ENCODE data around the gene HOXD4.

HOXD4 gene

DNA sequence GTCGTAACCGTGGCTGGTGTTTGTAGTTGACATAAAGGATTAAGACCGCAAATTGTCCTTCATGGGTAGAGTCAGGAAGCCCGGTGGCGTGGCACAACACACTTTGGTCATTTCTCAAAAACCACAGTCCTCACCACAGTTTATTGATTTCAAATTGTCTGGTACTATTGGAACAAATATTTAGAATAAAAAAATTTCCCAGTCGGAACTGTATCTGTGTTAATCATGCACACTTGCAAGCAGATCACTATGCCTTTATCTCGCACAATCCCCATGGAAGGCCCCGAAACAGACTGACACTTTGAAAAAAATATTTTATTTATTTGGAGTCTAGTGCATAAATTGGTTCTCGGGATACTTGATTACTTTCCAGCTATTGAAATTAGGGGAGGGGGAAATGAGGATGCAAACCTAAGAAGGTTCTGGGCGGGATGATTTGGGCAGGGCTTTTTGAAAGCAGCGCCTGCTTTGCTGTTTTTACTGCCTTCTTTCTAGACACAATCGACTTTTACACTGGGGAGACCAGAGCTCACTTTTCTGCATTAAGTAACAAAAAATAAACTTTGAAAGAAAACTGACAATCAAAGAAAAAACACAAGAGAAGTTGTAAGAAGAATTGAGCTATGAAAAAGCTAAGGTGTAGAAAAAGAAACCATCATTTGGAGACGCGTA, 21.7 kb downstream of the HOXD4 start:
- no peak for DNase-seq

DNA sequence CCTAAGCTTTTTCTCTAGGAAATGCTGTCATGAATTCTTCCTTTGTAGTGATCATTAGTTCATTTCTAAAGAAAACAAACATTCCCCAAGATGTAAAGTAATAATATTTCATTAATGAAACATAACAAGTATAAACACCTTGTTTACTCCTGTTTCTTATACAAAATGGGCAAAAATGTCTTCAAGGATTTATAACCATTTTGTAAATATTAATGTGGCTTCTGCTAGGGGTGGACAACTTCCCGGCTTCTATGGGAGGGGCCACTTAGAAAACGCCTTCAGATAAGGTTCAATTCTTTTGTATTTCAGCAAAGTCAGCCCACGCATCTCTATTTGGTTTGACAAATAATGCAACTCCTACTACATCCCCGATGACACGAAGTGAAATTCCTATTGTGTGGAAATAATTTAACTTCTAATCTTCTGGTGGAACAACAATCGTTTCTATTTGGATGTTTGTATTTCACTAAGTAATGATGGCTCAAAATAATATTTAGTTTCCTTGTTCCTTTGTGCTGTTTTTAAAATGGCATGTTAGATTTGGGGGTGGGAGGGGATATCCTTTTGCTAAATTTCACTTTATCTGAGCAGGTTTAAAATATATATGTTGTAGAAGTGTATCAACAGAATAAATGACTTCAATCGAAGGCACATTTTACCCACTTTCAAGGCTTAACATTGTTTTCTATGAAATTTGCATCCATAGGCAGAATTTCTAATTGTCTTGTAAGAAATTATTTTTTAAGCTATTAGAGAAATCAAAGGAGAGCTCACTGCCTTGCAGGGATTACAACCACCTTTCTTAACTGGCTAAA, 22.4 kb downstream of the HOXD4 start:
- DNase-seq = no peak

DNA sequence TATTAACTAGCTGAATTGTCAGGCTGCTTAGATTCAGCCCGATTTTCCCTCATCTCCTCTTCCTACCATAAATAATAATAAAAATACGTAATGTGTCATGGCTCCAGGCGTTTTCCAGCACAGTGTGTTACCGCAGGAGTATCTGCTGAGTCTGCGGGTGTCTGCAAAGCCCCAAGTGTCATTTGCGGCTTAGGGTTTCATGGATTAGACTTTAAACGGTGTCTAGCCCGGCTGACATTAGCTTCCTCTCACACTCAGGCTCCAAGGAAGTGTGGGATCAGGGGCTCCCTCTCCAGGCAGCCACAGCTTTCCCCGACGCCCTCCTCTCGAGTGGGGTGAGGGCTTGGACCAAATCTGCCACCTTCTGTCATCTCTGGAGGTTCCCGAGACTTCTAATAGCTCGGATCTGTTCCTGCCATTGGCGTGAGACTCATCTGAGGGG, 23.1 kb downstream of the HOXD4 start:
- no peak for DNase-seq

DNA sequence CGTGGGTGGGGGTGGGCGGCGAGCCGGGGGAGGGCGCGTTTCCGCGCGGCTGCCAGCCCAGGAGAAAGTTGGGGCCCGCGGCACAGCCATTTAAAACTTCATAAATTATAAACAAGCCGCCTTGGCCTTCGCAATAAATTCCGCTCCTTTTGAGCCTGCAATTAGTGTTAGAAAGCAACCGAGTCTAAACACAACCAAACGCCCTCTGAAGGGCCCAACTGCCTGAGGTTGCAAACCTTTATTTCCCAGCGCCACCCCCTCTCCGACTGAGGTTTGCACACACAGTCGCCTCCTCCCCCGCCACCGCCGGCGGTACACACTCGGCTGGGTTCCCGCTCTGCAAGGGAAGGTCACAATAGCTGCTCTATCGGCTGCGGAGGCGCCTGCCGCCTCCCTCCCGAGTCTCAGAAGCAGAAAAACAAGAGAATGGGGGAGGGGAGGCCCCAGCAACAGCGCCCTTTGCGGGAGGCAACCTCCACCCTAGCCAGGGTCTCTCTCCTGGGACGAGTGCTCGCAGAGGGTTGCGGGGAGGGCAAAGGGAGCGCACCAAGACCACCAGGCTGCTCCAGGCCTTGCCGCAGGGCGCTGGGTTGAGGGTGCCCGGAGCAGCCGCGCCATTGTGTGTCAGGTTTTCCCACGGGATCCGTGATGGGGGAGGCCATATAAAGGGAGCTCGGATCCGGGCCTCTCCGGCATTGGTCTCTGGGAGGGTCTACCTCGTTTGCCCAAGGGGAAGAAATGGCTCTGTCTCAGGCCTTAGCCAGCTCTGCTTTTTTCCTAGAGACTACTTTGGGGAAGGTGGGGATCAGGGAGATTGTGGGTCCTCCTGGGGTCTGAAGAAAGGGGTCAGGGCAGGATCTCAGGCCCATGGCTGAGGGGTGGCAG, 23.7 kb downstream of the HOXD4 start:
- DNase-seq = no peak

DNA sequence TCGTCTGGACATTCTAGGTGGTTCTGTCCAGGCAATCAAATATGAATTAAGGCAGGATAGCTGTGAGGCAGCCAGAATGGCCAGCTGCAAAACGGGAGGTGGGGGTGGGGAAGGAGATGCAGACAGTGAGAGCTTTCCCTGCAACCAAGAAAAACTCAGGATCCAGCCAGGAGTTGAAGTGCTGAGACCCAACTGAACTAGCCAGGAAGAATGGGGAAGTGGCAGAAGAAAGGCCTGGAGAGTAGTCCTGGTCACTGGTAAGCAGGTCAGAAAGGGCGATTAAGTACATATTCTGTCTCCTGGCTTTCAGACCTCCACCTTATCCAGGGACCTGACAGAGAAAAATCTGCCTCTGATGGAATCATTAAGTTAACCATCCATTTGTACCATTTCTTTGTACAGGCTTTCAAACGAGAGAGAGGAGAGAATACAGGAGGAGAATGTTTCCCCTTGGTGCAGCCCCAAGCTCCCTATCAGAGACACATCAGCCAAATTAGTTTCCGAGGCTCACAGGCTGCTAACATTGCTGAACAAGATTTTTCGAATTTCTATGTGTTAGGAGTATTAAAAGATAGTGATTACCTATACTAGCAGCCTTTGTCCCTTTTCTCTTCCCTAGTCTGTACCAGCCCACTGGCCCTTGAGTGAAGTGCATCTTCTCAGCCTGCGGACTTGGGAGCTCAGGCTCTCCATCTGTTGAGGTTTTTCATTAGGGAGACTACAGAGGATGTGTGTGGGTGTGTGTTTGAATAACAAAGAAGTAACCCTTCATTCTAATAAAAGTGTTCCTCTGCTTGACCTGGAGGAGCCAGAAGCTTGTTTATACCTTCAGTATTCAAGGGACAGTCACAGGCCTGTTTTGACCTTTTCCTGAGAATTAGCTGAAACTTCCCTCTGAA, 24.6 kb downstream of the HOXD4 start:
- no peak for DNase-seq

DNA sequence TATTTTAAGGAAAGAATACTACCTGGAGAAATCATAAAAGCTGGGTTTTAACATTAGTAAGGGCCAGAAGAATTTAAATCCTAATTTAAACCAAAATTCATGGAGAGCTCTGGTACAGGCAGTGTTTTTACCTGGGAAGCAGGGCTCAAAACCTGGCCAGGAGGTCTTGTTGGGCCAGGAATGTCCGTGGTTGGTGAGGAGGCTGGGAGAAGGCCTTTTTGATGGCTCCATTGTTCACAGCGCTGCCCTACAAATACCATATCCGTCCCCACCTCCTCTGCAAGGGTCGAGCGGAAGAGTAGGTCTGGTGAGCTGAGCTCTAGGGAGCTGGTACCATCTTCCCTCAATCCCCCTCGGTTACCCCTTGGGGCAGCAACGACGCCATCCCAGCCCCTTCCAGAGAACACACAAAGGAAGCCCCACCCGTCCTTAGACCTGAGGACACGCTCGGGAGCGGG, 26.3 kb downstream of the HOXD4 start:
- DNase-seq = no peak

DNA sequence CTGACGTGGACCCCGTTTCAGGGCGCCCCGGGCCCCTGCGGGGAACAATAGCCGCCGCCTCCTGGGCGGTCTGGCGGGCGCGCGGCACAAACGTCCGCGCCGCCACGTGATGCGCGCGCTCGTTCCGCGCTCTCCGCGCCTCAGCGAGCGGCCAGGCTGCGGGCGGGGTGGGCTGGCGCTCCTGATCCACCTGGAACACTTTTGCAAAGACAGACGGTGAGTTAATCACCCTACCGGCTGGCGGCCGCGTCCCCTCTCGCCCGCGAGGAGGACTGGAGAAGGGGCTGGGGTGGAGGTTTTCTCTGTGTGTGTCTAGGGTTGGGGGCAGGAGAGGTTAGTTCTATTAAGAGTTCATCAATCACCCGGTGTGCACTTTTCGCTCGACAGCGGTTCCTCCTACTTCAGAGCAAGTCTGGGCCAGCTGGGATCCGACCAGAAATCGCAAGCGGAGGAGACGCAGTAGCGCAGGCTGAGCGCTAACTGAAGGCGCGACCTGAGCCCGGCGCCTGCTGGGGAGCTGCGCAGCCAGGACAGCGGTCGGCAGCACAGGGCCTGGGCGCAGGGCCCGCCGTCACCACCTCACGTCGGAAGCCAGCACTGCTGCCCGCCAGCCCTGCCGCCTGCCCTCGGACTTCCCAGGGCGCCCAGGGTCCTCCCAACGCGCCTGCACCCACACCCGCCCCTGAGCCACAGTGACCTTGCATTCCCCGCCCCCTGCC, 26.8 kb downstream of the HOXD4 start:
- DNase-seq = no peak

DNA sequence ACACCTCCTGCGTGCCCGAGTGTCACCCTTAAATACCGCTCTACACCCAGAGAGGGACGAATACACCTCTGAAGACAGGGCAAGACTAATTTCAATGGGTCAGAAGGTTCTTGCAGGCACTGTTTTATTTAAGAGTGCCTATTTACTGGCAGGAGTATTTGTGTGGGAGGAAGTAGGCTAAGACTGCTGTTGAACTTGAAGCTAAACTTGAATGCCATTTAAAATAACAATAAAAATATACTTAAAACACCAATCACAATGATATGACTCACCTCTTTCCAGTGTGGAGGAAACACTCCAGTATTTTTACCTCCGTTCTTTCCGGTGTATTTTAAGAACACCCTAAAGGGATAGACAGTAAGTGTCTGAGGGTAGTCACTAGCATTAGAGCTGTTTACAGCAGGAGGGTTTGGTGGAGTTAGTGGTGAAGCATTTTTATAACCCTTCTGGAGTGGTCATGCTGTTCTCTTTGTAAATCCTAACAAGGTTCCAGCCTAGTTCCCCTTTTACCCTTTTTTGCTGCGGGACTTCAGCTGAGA, 27.5 kb downstream of the HOXD4 start:
- no peak for DNase-seq

DNA sequence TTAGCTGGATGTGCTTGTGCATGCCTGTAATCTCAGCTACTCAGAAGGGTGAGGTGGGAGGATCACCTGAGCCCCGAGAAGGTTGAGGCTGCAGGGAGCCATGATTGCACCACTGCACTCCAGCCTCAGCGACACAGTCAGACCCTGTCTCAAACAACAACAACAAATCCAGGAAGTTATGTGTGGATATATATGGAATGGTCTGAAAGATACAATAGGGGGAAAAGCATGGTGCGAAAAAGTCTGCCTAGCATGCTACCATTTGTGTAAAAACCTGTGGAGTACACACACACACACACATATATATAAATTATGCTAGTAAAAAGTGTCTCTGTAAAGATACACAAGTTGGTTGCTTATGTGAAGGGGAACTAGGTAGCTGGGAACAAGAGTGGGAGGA, 30.2 kb downstream of the HOXD4 start:
- no peak for DNase-seq

DNA sequence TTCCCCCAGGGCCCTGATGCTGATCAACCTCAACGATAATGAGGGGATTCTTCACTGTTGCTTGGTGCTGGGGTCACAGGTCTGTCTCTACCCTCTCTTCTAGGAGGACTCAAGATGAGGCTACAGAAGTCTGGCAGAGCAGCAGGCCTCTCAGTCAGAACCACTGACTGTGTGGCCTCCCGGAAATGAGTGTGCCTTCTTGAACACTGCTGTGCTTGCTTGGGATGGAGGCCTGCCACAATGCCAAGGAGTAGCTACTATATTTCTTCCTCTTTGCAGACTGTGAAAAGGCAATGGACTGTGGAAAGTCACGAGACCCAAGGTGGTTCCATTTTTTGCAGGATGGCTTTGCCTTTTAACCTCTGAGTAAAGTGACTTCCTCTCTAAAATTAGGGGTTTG, 31.3 kb downstream of the HOXD4 start:
- no peak for DNase-seq

DNA sequence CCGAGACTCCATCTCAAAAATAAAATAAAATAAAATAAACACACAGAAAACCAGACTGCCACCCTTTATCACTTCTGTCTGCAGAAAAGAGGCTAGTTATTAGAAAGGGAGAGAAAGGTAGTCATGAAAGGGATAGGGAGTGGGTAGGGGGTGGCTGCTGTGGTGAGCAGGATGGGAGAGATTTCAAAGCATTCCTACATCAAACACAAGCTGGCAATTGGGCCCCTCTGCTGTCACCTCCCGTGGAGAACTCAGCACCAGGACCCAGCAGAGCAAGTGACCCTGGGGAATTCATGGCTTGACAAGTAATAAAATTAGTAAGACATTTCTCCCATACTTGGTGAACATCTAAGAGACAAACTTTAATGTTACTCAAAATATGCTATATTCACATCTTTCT, 33.4 kb downstream of the HOXD4 start:
- no peak for DNase-seq

DNA sequence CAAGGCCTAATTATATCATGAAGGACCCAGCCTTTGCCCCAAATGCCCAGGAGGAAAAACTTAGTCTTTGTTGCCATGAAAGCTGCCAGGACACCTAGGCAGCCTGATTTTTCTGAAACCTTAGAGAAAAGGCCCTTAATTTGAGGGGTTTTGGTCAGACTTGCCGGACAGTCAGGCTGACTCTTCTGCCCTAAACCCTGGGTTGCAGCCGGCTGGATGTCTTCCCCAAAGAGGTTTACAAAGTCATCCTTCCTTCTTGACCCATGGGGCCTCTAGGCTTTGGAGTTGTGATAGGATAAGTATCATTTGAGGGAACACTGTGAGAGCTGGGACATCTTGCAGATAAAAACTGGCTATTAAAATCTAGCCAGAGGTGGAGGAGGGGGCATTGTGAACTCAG, 34.7 kb downstream of the HOXD4 start:
- no peak for DNase-seq

DNA sequence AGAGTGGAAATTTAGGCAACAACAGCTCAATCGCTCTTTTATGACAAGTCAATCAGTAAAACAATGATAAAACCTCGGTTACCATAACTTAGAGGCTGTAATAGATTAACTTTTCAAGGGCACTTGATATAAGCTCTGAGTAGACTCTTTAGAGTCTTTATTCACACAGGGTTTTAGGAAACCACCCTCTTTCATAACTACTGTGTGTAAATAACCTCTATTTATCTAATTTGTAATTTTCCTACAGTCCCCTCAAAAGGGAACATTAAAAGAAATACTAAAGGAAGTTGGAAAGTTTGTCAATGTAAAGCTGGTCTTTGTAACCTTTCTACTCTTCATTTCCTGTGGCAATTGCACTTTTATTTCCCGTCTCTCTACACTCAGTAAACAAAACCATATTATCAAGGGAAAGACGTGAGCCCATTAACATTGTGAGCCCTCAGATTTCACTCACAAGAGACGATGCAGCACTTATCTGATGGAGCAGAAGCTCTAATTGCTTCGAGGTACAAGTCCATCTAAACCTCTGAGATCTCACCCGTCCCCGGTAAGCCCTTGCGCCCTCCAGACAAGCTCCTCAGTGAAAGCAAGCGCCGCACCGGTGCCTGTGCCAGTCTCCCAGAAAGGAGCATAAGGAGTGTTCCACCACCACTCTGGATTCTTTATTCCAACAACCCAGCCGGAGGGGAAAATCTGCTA, 36.0 kb downstream of the HOXD4 start:
- DNase-seq = no peak

DNA sequence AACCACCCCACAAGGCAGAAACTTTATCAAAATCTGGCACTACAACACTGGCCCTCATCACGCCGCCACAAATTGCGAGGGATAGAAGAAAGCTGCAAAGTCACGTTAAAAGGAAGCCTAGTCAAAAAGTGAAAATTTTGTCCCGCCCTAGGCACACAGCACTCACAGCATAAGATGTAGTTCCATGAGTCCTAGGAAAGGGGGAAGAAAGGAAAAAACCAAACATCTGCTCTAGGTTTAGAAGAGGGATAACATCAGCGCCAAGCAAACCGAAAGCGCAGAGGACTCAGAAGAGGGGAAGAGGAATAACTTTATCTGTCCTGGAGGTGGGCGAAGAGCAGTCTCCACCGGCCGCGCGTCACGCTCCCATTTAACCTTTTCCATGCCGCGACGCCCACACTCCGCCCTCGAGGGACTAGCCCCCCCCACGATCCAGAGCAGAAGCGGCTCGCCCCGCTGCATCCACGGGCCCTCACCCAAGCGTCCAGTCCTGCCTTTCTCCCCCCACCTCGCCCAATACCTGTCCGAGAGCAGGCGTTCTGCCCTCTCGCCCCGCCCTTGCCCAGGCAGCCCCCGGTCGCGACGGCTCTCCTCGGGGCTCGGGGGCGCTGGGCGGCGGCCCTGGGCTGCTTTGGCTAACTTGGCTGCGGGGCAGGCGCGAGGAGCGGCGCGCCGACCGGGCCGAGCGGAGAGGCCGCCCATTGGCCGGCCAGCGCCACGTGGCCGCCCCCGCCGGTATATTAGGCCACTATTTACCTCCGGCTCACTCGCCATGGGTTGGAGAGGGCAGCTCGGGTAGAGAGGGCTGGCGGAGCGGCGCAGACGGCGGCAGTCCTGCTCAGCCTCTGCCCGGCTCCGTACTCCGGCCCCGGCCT, 36.8 kb downstream of the HOXD4 start, which contains the start of gene HOXD1:
TSS of gene HOXD1 (plus strand) at position 770 of the 875 bp plus-strand sequence. CDS start 134 bp downstream, outside the sequence.
- DNase-seq = no peak

DNA sequence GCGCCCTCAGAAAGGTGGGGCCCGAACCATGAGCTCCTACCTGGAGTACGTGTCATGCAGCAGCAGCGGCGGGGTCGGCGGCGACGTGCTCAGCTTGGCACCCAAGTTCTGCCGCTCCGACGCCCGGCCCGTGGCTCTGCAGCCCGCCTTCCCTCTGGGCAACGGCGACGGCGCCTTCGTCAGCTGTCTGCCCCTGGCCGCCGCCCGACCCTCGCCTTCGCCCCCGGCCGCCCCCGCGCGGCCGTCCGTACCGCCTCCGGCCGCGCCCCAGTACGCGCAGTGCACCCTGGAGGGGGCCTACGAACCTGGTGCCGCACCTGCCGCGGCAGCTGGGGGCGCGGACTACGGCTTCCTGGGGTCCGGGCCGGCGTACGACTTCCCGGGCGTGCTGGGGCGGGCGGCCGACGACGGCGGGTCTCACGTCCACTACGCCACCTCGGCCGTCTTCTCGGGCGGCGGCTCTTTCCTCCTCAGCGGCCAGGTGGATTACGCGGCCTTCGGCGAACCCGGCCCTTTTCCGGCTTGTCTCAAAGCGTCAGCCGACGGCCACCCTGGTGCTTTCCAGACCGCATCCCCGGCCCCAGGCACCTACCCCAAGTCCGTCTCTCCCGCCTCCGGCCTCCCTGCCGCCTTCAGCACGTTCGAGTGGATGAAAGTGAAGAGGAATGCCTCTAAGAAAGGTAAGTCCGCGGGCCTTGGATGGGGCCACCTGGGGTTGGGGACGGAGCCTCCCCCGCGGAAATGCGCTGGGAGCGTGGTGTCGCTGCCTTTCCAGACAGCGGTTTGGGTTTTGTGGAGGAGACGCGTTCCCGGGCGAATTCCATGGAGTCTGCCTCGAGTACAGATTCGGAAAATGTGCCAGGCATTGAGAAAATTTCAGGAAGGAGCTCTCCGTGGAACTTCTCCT, 37.7 kb downstream of the HOXD4 start:
- no peak for DNase-seq

DNA sequence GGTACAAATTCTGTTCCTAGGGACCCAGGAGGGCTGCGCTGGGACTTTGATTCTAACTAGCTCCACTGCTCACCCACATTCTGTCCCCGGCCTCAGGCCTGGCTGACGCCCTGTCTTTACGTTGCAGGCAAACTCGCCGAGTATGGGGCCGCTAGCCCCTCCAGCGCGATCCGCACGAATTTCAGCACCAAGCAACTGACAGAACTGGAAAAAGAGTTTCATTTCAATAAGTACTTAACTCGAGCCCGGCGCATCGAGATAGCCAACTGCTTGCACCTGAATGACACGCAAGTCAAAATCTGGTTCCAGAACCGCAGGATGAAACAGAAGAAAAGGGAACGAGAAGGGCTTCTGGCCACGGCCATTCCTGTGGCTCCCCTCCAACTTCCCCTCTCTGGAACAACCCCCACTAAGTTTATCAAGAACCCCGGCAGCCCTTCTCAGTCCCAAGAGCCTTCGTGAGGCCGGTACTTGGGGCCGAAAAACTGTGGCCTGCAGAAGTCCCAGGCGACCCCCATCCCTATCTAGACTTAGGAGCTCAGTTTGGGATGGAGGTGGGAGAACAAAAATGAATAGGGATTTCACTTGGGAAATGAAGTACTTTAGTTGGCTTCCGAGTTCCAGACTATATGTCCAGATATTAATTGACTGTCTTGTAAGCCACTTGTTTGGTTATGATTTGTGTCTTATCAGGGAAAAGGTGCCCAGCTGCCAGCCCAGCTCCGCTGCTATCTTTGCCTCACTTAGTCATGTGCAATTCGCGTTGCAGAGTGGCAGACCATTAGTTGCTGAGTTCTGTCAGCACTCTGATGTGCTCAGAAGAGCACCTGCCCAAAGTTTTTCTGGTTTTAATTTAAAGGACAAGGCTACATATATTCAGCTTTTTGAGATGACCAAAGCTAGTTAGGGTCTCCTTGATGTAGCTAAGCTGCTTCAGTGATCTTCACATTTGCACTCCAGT, 38.6 kb downstream of the HOXD4 start:
- DNase-seq = no peak

DNA sequence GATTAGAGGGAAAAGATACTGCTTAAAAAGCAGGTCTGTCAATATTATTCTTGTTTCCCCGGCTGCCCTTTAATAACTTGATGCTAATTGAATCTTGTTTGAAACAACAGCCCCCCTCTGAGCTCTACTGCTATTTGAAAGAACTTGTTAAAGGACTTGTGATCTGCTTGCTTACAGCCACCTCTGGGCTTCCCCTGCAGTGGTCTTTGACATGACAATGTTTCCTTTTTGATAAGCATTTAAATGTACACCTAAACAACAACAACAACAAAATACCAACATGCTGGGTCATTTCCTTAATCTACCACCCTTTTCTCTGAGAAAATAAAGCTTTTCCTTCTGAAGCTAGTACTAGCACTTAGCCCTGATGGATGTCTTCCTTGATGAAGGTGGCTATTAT, 41.0 kb downstream of the HOXD4 start:
- DNase-seq = no peak

Data from NK-92 treated with Interleukin-12 subunit alpha and Interleukin-12 subunit beta, amount 100 ng/mL, for 24 hours (cell line).